ENCODE measurements around the gene KDM1B.
"Not testable (repeated sequence)": the region's sequence is repeated elsewhere in the genome, so short reads cannot be mapped to it uniquely, and the experiment has no call there.

KDM1B gene

DNA sequence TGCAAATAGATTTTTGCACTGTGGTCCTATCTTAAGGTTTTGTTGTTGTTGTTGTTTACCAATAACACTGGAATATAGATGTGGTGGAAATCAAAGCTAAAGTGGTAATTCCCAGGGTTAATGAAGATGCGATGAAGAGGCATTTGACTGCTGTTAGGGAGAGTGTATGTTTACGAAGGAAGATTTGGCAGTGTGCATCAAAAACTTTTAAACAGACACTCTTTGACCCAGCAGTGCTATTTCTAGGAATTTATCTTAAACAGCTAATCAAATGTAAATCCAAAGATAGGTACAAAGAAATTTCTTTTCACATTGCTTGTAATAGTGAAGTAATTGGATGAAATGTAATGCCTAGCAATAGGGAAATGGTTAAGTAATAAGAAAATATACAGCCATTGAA, 34.0 kb downstream of the KDM1B start:
- TF ChIP-seq, protein P1, sequence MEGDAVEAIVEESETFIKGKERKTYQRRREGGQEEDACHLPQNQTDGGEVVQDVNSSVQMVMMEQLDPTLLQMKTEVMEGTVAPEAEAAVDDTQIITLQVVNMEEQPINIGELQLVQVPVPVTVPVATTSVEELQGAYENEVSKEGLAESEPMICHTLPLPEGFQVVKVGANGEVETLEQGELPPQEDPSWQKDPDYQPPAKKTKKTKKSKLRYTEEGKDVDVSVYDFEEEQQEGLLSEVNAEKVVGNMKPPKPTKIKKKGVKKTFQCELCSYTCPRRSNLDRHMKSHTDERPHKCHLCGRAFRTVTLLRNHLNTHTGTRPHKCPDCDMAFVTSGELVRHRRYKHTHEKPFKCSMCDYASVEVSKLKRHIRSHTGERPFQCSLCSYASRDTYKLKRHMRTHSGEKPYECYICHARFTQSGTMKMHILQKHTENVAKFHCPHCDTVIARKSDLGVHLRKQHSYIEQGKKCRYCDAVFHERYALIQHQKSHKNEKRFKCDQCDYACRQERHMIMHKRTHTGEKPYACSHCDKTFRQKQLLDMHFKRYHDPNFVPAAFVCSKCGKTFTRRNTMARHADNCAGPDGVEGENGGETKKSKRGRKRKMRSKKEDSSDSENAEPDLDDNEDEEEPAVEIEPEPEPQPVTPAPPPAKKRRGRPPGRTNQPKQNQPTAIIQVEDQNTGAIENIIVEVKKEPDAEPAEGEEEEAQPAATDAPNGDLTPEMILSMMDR (IDR thresholded peaks at IDR 0.05; ENCODE audit: low read depth, low read length), result no peak
- H3K4me3 ChIP-seq (ENCODE audit: low read depth, low read length), result no peak overlapping the region

DNA sequence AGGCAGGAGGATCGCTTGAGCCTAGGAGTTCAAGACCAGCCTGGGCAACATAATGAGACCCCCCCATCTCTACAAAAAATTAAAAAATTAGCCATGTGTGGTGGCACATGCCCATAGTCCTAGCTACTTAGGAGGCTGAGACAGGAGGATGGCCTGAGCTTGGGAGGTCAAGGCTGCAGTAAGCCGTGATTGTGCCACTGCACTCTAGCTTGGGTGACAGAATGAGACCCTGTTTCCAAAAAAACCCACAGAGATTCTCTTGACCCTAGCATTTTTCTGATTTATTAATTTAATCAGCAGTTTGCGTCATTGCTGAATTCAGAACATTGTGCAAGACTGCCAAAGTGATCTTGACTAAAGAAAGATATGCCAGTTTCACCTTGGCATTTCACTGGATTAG, 36.8 kb downstream of the KDM1B start:
- H3K4me3 ChIP-seq (ENCODE audit: low read depth, low read length), result no peak overlapping the region
- TF ChIP-seq, protein P1 (IDR thresholded peaks at IDR 0.05; ENCODE audit: low read depth, low read length), result no peak

DNA sequence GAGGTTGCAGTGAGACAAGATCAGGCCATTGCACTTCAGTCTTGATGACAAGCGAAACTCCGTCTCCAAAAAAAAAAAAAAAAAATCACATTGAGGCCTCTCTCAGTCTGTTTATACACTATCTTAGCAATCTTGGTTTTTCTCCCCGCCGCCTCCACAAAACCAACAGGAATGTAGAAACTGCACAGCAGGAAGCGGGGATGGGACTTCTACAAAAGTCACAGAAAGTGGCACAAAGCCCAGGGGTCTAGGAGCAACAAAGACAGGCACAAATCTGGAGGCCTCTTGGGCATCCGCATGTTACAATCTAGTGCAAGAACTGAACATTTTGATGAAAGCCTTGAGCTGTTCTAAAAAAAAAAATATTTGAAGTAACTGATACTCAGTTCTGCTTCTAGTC, 48.6 kb downstream of the KDM1B start:
- TF ChIP-seq, protein P1 (IDR thresholded peaks at IDR 0.05; ENCODE audit: low read depth, low read length), result no peak
- H3K4me3 ChIP-seq (ENCODE audit: low read depth, low read length), result no peak overlapping the region

DNA sequence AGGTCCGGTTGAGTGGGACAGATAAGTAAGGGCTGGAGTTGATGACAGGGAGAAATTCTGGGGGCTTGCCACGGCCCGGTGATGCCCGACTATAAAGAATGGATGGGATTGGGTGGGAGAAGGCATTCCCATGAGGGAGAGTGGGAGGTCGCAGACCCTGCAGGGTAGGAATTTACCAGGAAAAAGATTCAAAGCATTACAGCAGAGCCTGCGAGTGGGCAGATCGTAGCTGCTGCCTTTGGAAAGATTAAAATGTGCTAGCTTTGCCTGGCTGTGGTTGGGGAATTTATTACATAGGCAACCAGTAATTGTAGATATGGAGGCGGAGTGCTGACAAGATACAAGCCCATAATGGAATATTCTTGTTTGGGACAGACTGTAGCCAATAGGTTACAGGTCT, 49.5 kb downstream of the KDM1B start:
- TF ChIP-seq, protein P1 (IDR thresholded peaks at IDR 0.05; ENCODE audit: low read depth, low read length), result no peak
- H3K4me3 ChIP-seq (ENCODE audit: low read depth, low read length), result no peak overlapping the region

DNA sequence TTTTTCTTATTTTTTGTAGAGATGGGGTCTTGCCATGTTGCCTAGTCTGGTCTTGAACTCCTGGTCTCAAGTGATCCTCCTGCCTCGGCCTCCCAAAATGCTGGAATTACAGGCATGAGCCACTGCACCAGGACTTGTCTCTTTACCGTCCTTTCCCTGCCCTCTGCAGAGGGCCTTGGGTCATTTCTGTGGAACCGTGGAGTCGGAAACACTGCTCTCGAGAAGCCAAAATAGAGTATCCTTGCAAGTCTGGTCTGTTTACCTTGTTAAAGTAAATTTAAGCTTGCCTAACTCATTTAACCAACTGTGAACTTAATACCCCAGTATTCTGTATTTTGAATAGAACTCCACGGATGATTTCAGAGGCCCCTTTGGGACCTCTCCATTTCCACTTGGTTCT, 51.4 kb downstream of the KDM1B start:
- TF ChIP-seq, protein P1 (IDR thresholded peaks at IDR 0.05; ENCODE audit: low read depth, low read length), result no peak
- no peak overlapping the region for H3K4me3 ChIP-seq (ENCODE audit: low read depth, low read length)

DNA sequence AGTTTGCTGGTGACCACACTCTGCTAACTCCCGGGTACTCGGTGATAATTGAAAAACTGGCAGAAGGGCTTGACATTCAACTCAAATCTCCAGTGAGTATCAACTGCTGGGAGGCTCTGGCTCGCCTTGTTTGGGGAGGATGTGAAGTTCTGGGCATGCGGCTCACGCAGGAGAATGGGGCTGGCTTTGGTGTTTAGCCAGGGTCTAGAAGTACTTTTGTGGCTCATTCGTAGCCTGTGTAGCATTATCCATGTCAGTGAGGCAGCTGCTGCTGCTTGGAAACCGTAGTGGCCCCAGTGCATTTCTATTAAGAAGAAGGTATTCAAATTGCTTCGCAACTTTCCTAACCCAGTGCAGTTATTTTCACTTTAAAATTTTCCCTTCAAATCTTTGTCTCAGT, 52.2 kb downstream of the KDM1B start:
- H3K4me3 ChIP-seq (ENCODE audit: low read depth, low read length), result no peak overlapping the region
- TF ChIP-seq, protein P1 (IDR thresholded peaks at IDR 0.05; ENCODE audit: low read depth, low read length), result no peak

DNA sequence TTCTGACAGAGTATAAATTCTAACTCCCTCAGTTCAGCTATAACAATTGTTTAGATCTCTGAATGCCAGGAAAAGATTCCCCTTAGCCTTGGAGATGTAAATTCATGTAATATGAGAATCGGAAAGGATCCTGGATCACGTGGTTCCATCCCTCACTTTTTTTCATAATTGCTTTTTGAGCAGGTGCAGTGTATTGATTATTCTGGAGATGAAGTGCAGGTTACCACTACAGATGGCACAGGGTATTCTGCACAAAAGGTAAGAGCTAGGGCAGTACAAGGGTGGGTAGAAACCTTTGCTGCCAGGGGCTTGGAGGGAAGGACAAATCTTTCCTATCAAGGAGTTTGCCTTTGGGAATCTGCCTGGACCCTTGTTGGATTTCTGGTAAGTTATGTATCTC, 52.7 kb downstream of the KDM1B start:
- TF ChIP-seq, protein P1 (IDR thresholded peaks at IDR 0.05; ENCODE audit: low read depth, low read length), result no peak
- H3K4me3 ChIP-seq (ENCODE audit: low read depth, low read length), result no peak overlapping the region

DNA sequence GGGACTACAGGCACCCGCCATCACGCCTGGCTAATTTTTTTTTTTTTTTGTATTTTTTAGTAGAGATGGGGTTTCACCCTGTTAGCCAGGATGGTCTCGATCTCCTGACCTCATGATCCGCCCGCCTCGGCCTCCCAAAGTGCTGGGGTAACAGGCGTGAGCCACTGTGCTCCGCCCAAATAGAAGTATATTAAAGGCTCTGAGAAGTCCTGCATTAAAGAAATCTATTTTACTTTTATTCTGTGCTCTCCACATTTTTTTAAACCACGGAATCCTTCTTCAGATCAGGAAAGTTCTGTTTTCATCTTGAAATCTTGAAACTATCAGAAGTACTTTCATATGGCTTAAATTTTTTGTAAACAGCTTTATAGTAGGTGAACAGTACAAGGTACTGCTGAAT, 53.6 kb downstream of the KDM1B start:
- H3K4me3 ChIP-seq (ENCODE audit: low read depth, low read length), result not testable (repeated sequence)
